ENCODE data around the gene ZNF689.

ZNF689 gene

GRCh38 chr16:30552956-30553355, 57.2 kb downstream of the ZNF689 start:
- no peak for TF ChIP-seq TAF1 (IDR thresholded peaks at IDR 0.05; ENCODE audit: borderline replicate concordance, insufficient read depth, low read length)
- TF ChIP-seq SIN3A (IDR thresholded peaks at IDR 0.05; ENCODE audit: borderline replicate concordance, insufficient read depth, low read length), result no peak
- TF ChIP-seq POLR2AphosphoS5 (IDR thresholded peaks at IDR 0.05; ENCODE audit: low read depth, low read length), result no peak
- no peak for TF ChIP-seq REST (IDR thresholded peaks at IDR 0.05; ENCODE audit: insufficient read depth in 1 of 2, low read depth in 2 of 2, low read length in 2 of 2)
- no peak for TF ChIP-seq FOXP2 (optimal IDR thresholded peaks at IDR 0.05; ENCODE audit: borderline replicate concordance, extremely low read depth, extremely low read length, insufficient read depth)
